ENCODE measurements around the gene SCAMP1. TPM values are rescaled to one million over a fixed set of nuclear protein-coding genes. Genes with fewer than 3 reads are reported as not detected.

The SCAMP1 gene
- polyA plus RNA-seq, 1 of the 3 experiments (the other 2 are of a cell fraction) = 11.5 TPM

DNA sequence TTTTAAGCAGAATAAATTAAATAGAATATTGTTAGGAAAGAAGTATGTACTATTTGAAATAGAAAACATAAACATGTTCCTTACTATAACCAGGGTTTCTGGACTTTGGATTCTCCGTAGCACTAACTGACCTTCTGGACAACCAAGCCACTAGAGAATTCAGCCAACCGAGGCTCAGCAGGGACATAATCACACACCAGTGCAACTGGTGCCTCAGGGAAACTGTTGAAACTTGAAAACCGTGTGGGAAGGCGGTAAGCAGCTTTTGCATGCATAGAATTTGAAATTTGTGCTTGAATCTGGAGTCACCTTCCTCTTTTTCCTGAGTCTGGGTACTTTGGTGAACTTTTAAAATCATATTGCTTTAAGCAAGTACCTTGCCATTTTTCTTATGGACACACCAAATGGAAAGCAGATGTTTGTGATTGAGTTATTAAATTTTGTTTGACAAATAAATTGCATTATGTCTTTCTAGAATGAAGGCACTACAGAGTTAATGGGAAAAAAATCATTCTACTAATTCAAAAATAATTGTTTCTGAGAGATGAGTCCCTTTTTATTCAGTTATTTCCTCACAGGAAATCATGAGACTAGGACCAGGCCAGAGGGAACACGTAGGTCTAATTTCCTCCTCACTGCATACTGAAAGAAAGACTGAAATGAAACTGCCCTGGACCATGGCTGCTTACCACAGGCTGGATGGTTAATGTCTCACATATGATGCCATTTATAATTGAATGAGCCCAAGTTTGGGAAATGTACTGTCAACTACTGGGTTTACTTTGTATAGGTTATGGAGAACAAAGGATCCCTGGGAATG lies 20.6 kb upstream of the SCAMP1 start:
- ChIA-PET POLR2A (no interaction called here), CTCF (no interaction called here)
- no peaks in the 10 kb centered on the region for H3K79me2 ChIP-seq (ENCODE audit: insufficient read depth)
- no peaks in the 10 kb centered on the region for H3K36me3 ChIP-seq (replicated peaks in 1 of 2; ENCODE audit: control insufficient read depth in 1 of 2, insufficient read depth in 2 of 2, low read length in 1 of 2)
- H4K20me1 ChIP-seq (ENCODE audit: insufficient read depth) = no peaks in the 10 kb centered on the region
- no peak overlapping the region for H3K4me3 ChIP-seq (ENCODE audit: low read depth in 2 of 2, low read length in 1 of 2)
- H3K4me2 ChIP-seq = no peak overlapping the region
- no peak overlapping the region for H3K9ac ChIP-seq
- H3K27ac ChIP-seq (ENCODE audit: low read depth in 2 of 2, low read length in 1 of 2) = peak overlapping the region; percentile 46 to 90; a peak in 3 of 4 replicates
- H3K27me3 ChIP-seq (ENCODE audit: insufficient read depth) = no peaks in the 10 kb centered on the region
- H3K9me3 ChIP-seq = 0 out of 2 replicates have a peak, but pooled peaks cover 9% of the 10 kb centered on the region
- TF ChIP-seq REST (IDR thresholded peaks at IDR 0.05; ENCODE audit: low read depth, low read length) = no peak
- TF ChIP-seq EP300 (IDR thresholded peaks at IDR 0.05; ENCODE audit: borderline replicate concordance in 1 of 2, low read depth in 1 of 2, low read length in 1 of 2) = peak in 1 of 2 experiments; percentile 61; a peak in 2 of 4 replicates
- TF ChIP-seq TCF12 (IDR thresholded peaks at IDR 0.05) = peak; percentile 32; the same call in 1 of the 2 replicates
- TF ChIP-seq CHD2 (IDR thresholded peaks at IDR 0.05; ENCODE audit: low read length, partially characterized antibody) = peak; percentile 10
- TF ChIP-seq TEAD4 (IDR thresholded peaks at IDR 0.05; ENCODE audit: borderline replicate concordance, insufficient read depth) = no peak
- TF ChIP-seq GABPA (IDR thresholded peaks at IDR 0.05; ENCODE audit: low read depth) = no peak
- DNase-seq = peak; percentile 20
- H3K4me1 ChIP-seq (ENCODE audit: control insufficient read depth in 1 of 2, insufficient read depth in 2 of 2, low read depth in 1 of 2, low read length in 1 of 2) = peaks cover 0 to 4% of the 10 kb centered on the region in 2 experiments; a peak in 2 of 4 replicates
- H3F3A ChIP-seq (replicated peaks; ENCODE audit: insufficient read depth) = no peaks in the 10 kb centered on the region
- WGBS (ENCODE audit: low lambda C conversion rate) = 55% methylated on average over 5 of the region's 5 CpGs
- H2AFZ ChIP-seq (ENCODE audit: low read depth) = no peak overlapping the region
- no peaks in the 10 kb centered on the region for H3K9me2 ChIP-seq

- 62% methylated on average over 3 of the region's 3 CpGs for WGBS (ENCODE audit: low lambda C conversion rate)
- POLR2A ChIA-PET = no interaction called here
- no peak overlapping the region for H3K4me3 ChIP-seq (ENCODE audit: low read depth in 2 of 2, low read length in 1 of 2)
- no peak for TF ChIP-seq TCF12 (IDR thresholded peaks at IDR 0.05)
- TF ChIP-seq NFIC (IDR thresholded peaks at IDR 0.05; ENCODE audit: borderline replicate concordance) = no peak
- TF ChIP-seq, protein P1, sequence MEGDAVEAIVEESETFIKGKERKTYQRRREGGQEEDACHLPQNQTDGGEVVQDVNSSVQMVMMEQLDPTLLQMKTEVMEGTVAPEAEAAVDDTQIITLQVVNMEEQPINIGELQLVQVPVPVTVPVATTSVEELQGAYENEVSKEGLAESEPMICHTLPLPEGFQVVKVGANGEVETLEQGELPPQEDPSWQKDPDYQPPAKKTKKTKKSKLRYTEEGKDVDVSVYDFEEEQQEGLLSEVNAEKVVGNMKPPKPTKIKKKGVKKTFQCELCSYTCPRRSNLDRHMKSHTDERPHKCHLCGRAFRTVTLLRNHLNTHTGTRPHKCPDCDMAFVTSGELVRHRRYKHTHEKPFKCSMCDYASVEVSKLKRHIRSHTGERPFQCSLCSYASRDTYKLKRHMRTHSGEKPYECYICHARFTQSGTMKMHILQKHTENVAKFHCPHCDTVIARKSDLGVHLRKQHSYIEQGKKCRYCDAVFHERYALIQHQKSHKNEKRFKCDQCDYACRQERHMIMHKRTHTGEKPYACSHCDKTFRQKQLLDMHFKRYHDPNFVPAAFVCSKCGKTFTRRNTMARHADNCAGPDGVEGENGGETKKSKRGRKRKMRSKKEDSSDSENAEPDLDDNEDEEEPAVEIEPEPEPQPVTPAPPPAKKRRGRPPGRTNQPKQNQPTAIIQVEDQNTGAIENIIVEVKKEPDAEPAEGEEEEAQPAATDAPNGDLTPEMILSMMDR (IDR thresholded peaks at IDR 0.05) = no peak
- TF ChIP-seq GATA2 (CRISPR knock-in tag; IDR thresholded peaks at IDR 0.05) = no peak
- TF ChIP-seq, protein P2, sequence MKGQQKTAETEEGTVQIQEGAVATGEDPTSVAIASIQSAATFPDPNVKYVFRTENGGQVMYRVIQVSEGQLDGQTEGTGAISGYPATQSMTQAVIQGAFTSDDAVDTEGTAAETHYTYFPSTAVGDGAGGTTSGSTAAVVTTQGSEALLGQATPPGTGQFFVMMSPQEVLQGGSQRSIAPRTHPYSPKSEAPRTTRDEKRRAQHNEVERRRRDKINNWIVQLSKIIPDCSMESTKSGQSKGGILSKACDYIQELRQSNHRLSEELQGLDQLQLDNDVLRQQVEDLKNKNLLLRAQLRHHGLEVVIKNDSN (IDR thresholded peaks at IDR 0.05; ENCODE audit: borderline replicate concordance, low read depth) = no peak
- no peak for TF ChIP-seq SMC3 (IDR thresholded peaks at IDR 0.05; ENCODE audit: low read depth, low read length)
- TF ChIP-seq, protein P3, sequence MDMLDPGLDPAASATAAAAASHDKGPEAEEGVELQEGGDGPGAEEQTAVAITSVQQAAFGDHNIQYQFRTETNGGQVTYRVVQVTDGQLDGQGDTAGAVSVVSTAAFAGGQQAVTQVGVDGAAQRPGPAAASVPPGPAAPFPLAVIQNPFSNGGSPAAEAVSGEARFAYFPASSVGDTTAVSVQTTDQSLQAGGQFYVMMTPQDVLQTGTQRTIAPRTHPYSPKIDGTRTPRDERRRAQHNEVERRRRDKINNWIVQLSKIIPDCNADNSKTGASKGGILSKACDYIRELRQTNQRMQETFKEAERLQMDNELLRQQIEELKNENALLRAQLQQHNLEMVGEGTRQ (IDR thresholded peaks at IDR 0.05; ENCODE audit: borderline replicate concordance, low read depth, low read length) = no peak
- TF ChIP-seq REST (IDR thresholded peaks at IDR 0.05; ENCODE audit: low read depth, low read length) = no peak
- TF ChIP-seq TAF1 (IDR thresholded peaks at IDR 0.05; ENCODE audit: borderline replicate concordance, low read depth, low read length) = no peak
- TF ChIP-seq EP300 (IDR thresholded peaks at IDR 0.05; ENCODE audit: borderline replicate concordance in 1 of 2, low read depth in 1 of 2, low read length in 1 of 2) = no peak
Measured at GRCh38 chr5:78341440-78341839, 19.0 kb upstream of the SCAMP1 start.

More at GRCh38 chr5:78341440-78341839, 19.0 kb upstream of the SCAMP1 start:
- CTCF ChIA-PET = interaction anchor here (0.5 to 0.8 kb wide), 2 partner anchors 44 to 1567 kb away, joined by 3 read pairs; no protein-coding TSS in a partner anchor
- H3K9me3 ChIP-seq = 0 out of 2 replicates have a peak, but pooled peaks cover 9% of the 10 kb centered on the region
- no peaks in the 10 kb centered on the region for H3K79me2 ChIP-seq (ENCODE audit: insufficient read depth)
- no peak overlapping the region for H3K27ac ChIP-seq (ENCODE audit: low read depth in 2 of 2, low read length in 1 of 2)
- H3F3A ChIP-seq (replicated peaks; ENCODE audit: insufficient read depth) = no peaks in the 10 kb centered on the region
- H3K9ac ChIP-seq = no peak overlapping the region
- H2AFZ ChIP-seq (ENCODE audit: low read depth) = no peak overlapping the region
- H3K36me3 ChIP-seq (replicated peaks in 1 of 2; ENCODE audit: control insufficient read depth in 1 of 2, insufficient read depth in 2 of 2, low read length in 1 of 2) = no peaks in the 10 kb centered on the region
- no peaks in the 10 kb centered on the region for H4K20me1 ChIP-seq (ENCODE audit: insufficient read depth)
- no peaks in the 10 kb centered on the region for H3K27me3 ChIP-seq (ENCODE audit: insufficient read depth)
- DNase-seq = no peak
- H3K4me1 ChIP-seq (ENCODE audit: control insufficient read depth in 1 of 2, insufficient read depth in 2 of 2, low read depth in 1 of 2, low read length in 1 of 2) = peaks cover 6 to 9% of the 10 kb centered on the region in 2 experiments; a peak in 3 of 4 replicates
- no peaks in the 10 kb centered on the region for H3K9me2 ChIP-seq
- H3K4me2 ChIP-seq = no peak overlapping the region
